CD14-positive monocyte (primary cell): ENCODE measurements around the gene UGT1A3. TPM values are rescaled to one million over a fixed set of nuclear protein-coding genes. Genes with fewer than 3 reads are reported as not detected.

ENCODE experiments used
- DNase-seq, 3 donors: peaks; one replicate each; pipeline ENCODE4 v3.0.0-alpha.2; 2011 to 2022
- H2AFZ ChIP-seq: 2 replicates; pipeline ENCODE4 v1.6.0; 2012; ENCODE audit warnings: mild to moderate bottlenecking, low read depth, low read length, inconsistent platforms; ENCODE audit not compliant: insufficient read depth, poor library complexity, severe bottlenecking
- H3K27ac ChIP-seq, 2 donors: 1 replicate in 1 of 2; 2 replicates in 1 of 2; pipeline ENCODE4 v1.5.1; 2012 to 2013; ENCODE audit warnings: low read length in 2 of 2, control low read depth in 1 of 2, inconsistent platforms in 1 of 2, low read depth in 1 of 2, mild to moderate bottlenecking in 1 of 2
- H3K27me3 ChIP-seq, 2 donors: one replicate each; pipeline versions ENCODE4 v1.6.0 to v1.6.1; 2011 to 2013; ENCODE audit warnings: low read length in 2 of 2; ENCODE audit not compliant: control insufficient read depth in 2 of 2, insufficient read depth in 2 of 2
- H3K36me3 ChIP-seq, 2 donors: replicated peaks in 1 of 2; 1 replicate in 1 of 2; 2 replicates in 1 of 2; pipeline versions ENCODE4 v1.5.1 to v1.6.1; 2012 to 2013; ENCODE audit warnings: low read length in 2 of 2, control low read depth in 1 of 2, inconsistent platforms in 1 of 2, mild to moderate bottlenecking in 1 of 2; ENCODE audit not compliant: insufficient read depth in 2 of 2, control insufficient read depth in 1 of 2
- H3K4me1 ChIP-seq, 2 donors: 1 replicate in 1 of 2; 2 replicates in 1 of 2; pipeline versions ENCODE4 v1.5.1 to v1.6.1; 2012 to 2013; ENCODE audit warnings: low read length in 2 of 2, control low read depth in 1 of 2, inconsistent platforms in 1 of 2, mild to moderate bottlenecking in 1 of 2, moderate library complexity in 1 of 2; ENCODE audit not compliant: insufficient read depth in 2 of 2, control insufficient read depth in 1 of 2
- H3K4me2 ChIP-seq: replicated peaks from 2 replicates; pipeline ENCODE3; 2012; ENCODE audit warnings: low read length, moderate library complexity, mild to moderate bottlenecking; ENCODE audit not compliant: poor library complexity, severe bottlenecking; ENCODE audit errors: extremely low read depth
- H3K4me3 ChIP-seq, 3 experiments: fragments of 200-600 bp in 1 of 3; sonication (generic) in 1 of 3; replicated peaks in 1 of 3; 1 replicate in 2 of 3; 2 replicates in 1 of 3; pipeline ENCODE4 v1.5.1; 2011 to 2013; ENCODE audit warnings: low read length in 3 of 3, mild to moderate bottlenecking in 3 of 3, control low read depth in 2 of 3, low read depth in 2 of 3, inconsistent platforms in 1 of 3, moderate library complexity in 1 of 3
- H3K79me2 ChIP-seq: 2 replicates; pipeline ENCODE4 v1.6.0; 2012; ENCODE audit warnings: mild to moderate bottlenecking, control low read depth, inconsistent platforms, low read length, moderate library complexity; ENCODE audit not compliant: insufficient read depth
- H3K9ac ChIP-seq: 2 replicates; pipeline ENCODE4 v1.6.0; 2017; ENCODE audit warnings: low read length, mild to moderate bottlenecking; ENCODE audit not compliant: insufficient read depth, poor library complexity, severe bottlenecking
- H3K9me3 ChIP-seq, 2 donors: replicated peaks in 1 of 2; 1 replicate in 1 of 2; 2 replicates in 1 of 2; pipeline versions ENCODE4 v1.5.1 to v1.6.1; 2012 to 2013; ENCODE audit warnings: low read length in 2 of 2, control low read depth in 1 of 2; ENCODE audit not compliant: control insufficient read depth in 1 of 2, insufficient read depth in 1 of 2
- H4K20me1 ChIP-seq: 2 replicates; pipeline ENCODE4 v1.6.0; 2012; ENCODE audit warnings: mild to moderate bottlenecking, low read length, control low read depth, moderate library complexity; ENCODE audit not compliant: insufficient read depth
- H3K27ac Mint-ChIP-seq, 7 donors: one replicate each; pipeline ENCODE4 v1.8.0; 2020; ENCODE audit warnings: mild to moderate bottlenecking in 7 of 7, mixed read lengths in 7 of 7, moderate library complexity in 6 of 7, inconsistent platforms in 2 of 7
- H3K27me3 Mint-ChIP-seq, 3 donors: one replicate each; pipeline ENCODE4 v1.8.0; 2021 to 2022; ENCODE audit warnings: low read depth in 3 of 3, mild to moderate bottlenecking in 3 of 3, mixed read lengths in 3 of 3, moderate library complexity in 3 of 3, inconsistent platforms in 1 of 3
- H3K36me3 Mint-ChIP-seq, 2 donors: one replicate each; pipeline ENCODE4 v1.8.0; 2020; ENCODE audit warnings: mixed read lengths in 2 of 2, inconsistent platforms in 1 of 2, mild to moderate bottlenecking in 1 of 2
- H3K4me1 Mint-ChIP-seq: one replicate; pipeline ENCODE4 v1.8.0; 2020; ENCODE audit warnings: mild to moderate bottlenecking, mixed read lengths
- H3K4me3 Mint-ChIP-seq, 2 donors: one replicate each; pipeline ENCODE4 v1.8.0; 2020; ENCODE audit warnings: mild to moderate bottlenecking in 2 of 2, mixed read lengths in 2 of 2, moderate library complexity in 1 of 2
- H3K9me3 Mint-ChIP-seq, 7 donors: one replicate each; pipeline ENCODE4 v1.8.0; 2020 to 2022; ENCODE audit warnings: mixed read lengths in 7 of 7, mild to moderate bottlenecking in 6 of 7, moderate library complexity in 6 of 7, inconsistent platforms in 2 of 7
- WGBS: methylation state at CpG from one replicate; pipeline ENCODE4 v1.1.5; 2013; ENCODE audit warnings: missing lambda C conversion rate; ENCODE audit not compliant: insufficient coverage; 5-methylcytosine and 5-hydroxymethylcytosine counted together
- intact Hi-C, 2 donors: fragments of 100-400 bp; cut with micrococcal nuclease; formaldehyde crosslinking; loops; one replicate each; pipeline versions ENCODE4 v1.15.0 to v1.15.1; 2023
- polyA plus RNA-seq, 3 donors: library from polyadenylated mRNA; depleted of rRNA in 1 of 3; unstranded in 2 of 3; stranded (reverse) in 1 of 3; fragments of 300-500 nt in 2 of 3; fragments of >200 nt in 1 of 3; fragmentation: Illumina TruSeq in 2 of 3; gene quantifications; 1 replicate in 2 of 3; 2 replicates in 1 of 3; pipeline ENCODE4 v1.2.3, GENCODE V29; 2012 to 2021
- TF ChIP-seq, protein P1 (sequence below): fragments of 200-600 bp; IDR thresholded peaks from one replicate; pipeline ENCODE4 v1.8.0; 2022; ENCODE audit warnings: antibody characterized with exemption, mild to moderate bottlenecking

The UGT1A3 gene
- polyA plus RNA-seq, 3 donors = not detected

- no peak overlapping the region for H3K9ac ChIP-seq
- whole genome bisulfite sequencing = 89% methylated on average over 17 of the region's 17 CpGs
- no peak overlapping the region for H3K27ac ChIP-seq
- peaks cover 0 to 9% (median 5%) of the 10 kb centered on the region in 3 donors for H3K27me3 Mint-ChIP-seq
- intact Hi-C loops = no loop called here
- H3K4me3 ChIP-seq = no peak overlapping the region
- TF ChIP-seq, protein P1, sequence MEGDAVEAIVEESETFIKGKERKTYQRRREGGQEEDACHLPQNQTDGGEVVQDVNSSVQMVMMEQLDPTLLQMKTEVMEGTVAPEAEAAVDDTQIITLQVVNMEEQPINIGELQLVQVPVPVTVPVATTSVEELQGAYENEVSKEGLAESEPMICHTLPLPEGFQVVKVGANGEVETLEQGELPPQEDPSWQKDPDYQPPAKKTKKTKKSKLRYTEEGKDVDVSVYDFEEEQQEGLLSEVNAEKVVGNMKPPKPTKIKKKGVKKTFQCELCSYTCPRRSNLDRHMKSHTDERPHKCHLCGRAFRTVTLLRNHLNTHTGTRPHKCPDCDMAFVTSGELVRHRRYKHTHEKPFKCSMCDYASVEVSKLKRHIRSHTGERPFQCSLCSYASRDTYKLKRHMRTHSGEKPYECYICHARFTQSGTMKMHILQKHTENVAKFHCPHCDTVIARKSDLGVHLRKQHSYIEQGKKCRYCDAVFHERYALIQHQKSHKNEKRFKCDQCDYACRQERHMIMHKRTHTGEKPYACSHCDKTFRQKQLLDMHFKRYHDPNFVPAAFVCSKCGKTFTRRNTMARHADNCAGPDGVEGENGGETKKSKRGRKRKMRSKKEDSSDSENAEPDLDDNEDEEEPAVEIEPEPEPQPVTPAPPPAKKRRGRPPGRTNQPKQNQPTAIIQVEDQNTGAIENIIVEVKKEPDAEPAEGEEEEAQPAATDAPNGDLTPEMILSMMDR = no peak
- no peak for DNase-seq
- no peaks in the 10 kb centered on the region for H3K27me3 ChIP-seq
- no peaks in the 10 kb centered on the region for H3K36me3 ChIP-seq
- H3K27ac Mint-ChIP-seq = no peak overlapping the region
- H3K79me2 ChIP-seq = no peaks in the 10 kb centered on the region
- H3K9me3 Mint-ChIP-seq = peaks cover 0 to 2% (median 0%) of the 10 kb centered on the region in 7 donors
- no peak overlapping the region for H3K4me2 ChIP-seq
- H4K20me1 ChIP-seq = no peaks in the 10 kb centered on the region
- no peaks in the 10 kb centered on the region for H3K9me3 ChIP-seq
- no peak overlapping the region for H3K4me3 Mint-ChIP-seq
- no peaks in the 10 kb centered on the region for H3K4me1 Mint-ChIP-seq
- no peak overlapping the region for H2AFZ ChIP-seq
- H3K4me1 ChIP-seq = no peaks in the 10 kb centered on the region
- no peaks in the 10 kb centered on the region for H3K36me3 Mint-ChIP-seq
These were observed 65.4 kb downstream of the UGT1A3 start for GRCh38 chr2:233794128-233794658.

DNA sequence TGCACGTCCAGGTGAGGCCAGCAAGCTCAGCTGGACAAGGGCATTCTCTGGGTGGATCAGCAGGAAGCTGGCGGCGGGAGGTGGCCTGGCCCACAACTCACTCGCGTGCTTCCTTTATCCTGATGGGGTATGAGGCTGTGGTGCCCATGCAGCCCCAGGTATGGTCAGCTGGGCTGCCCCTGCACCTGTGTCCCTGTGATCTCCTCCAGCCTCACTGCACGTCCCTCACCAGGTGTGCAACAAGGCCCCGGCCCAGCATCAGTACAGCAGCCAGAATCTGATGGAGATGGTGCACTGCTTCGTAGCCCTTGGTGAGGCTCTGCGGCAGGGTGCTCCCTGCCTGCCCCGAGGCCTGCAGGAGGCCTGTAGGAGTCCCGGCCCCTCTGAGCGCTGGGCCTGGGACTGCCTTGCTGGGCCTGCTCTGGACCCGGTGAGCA lies 66.9 kb downstream of the UGT1A3 start:
- no peak overlapping the region for H3K4me3 Mint-ChIP-seq
- 97% methylated on average over 13 of the region's 13 CpGs for WGBS
- H3K79me2 ChIP-seq = no peaks in the 10 kb centered on the region
- H3K9me3 Mint-ChIP-seq = peaks cover 0 to 2% (median 0%) of the 10 kb centered on the region in 7 donors
- DNase-seq = no peak
- no peak overlapping the region for H2AFZ ChIP-seq
- no peaks in the 10 kb centered on the region for H3K9me3 ChIP-seq
- no peak overlapping the region for H3K9ac ChIP-seq
- no peaks in the 10 kb centered on the region for H3K4me1 ChIP-seq
- H3K27me3 Mint-ChIP-seq = peaks cover 0 to 9% (median 7%) of the 10 kb centered on the region in 3 donors
- no peaks in the 10 kb centered on the region for H3K27me3 ChIP-seq
- no peak overlapping the region for H3K4me2 ChIP-seq
- H3K27ac ChIP-seq = no peak overlapping the region
- TF ChIP-seq, protein P1 = no peak
- no peaks in the 10 kb centered on the region for H4K20me1 ChIP-seq
- no peak overlapping the region for H3K4me3 ChIP-seq
- H3K4me1 Mint-ChIP-seq = no peaks in the 10 kb centered on the region
- H3K27ac Mint-ChIP-seq = no peak overlapping the region
- H3K36me3 Mint-ChIP-seq = no peaks in the 10 kb centered on the region
- H3K36me3 ChIP-seq = no peaks in the 10 kb centered on the region
- intact Hi-C loops = no loop called here
